ENCODE data around the gene MAP4K4.

DNA sequence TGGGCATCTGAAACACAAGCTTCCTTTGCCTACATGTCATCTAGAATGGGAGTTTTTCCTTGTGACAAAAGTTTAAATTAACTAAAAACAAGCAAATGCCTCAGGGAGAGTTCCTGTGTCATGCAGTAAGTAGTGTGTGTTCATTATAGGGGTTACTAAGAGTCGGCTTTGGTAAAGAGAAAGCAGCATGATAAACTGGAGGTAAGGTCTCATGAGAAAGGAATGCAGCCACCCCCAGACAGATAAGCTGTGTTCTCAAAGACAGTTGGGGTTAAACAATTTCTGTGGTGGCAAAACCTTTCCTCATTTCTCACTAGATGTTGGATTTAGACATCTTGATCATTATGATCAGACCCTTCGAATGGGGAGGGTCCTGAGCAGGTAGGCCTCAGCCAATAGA is 129.7 kb downstream of the MAP4K4 start:
- TF ChIP-seq, protein P1, sequence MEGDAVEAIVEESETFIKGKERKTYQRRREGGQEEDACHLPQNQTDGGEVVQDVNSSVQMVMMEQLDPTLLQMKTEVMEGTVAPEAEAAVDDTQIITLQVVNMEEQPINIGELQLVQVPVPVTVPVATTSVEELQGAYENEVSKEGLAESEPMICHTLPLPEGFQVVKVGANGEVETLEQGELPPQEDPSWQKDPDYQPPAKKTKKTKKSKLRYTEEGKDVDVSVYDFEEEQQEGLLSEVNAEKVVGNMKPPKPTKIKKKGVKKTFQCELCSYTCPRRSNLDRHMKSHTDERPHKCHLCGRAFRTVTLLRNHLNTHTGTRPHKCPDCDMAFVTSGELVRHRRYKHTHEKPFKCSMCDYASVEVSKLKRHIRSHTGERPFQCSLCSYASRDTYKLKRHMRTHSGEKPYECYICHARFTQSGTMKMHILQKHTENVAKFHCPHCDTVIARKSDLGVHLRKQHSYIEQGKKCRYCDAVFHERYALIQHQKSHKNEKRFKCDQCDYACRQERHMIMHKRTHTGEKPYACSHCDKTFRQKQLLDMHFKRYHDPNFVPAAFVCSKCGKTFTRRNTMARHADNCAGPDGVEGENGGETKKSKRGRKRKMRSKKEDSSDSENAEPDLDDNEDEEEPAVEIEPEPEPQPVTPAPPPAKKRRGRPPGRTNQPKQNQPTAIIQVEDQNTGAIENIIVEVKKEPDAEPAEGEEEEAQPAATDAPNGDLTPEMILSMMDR (IDR thresholded peaks at IDR 0.05; ENCODE audit: insufficient read depth, low read length, poor library complexity, severe bottlenecking), result no peak
- no peak for TF ChIP-seq EZH2phosphoT487 (conservative IDR thresholded peaks at IDR 0.05; ENCODE audit: low read length)
